OCI-LY7 (cell line): Measurements from ENCODE around the gene LTA4H.

Experiments used
- CTCF ChIP-seq: fragments of 200-600 bp; sonication (generic); conservative IDR thresholded peaks from 2 replicates; pipeline ENCODE4 v1.5.1; 2014; ENCODE audit warnings: mild to moderate bottlenecking, antibody characterized with exemption, low read length, moderate library complexity, mixed read lengths
- EZH2phosphoT487 ChIP-seq: fragments of 200-600 bp; sonication (generic); IDR thresholded peaks from 2 replicates; pipeline ENCODE4 v1.6.1; 2018; ENCODE audit warnings: low read depth, borderline replicate concordance, mild to moderate bottlenecking, mixed run types, antibody characterized with exemption, low read length, moderate library complexity, mixed read lengths

GRCh38 chr12:96056646-96057455 lies 21.5 kb upstream of the LTA4H start:
- no peak for TF ChIP-seq CTCF
- TF ChIP-seq EZH2phosphoT487, result no peak
